Measurements from ENCODE around the gene PCBD2. TPM values are rescaled to one million over a fixed set of nuclear protein-coding genes. Genes with fewer than 3 reads are reported as not detected.

Gene PCBD2
- total and polyA plus RNA-seq, 2 donors (not counting 1 experiment from before 2014, with no cell fraction given) = 6.1 to 15.7 TPM

DNA sequence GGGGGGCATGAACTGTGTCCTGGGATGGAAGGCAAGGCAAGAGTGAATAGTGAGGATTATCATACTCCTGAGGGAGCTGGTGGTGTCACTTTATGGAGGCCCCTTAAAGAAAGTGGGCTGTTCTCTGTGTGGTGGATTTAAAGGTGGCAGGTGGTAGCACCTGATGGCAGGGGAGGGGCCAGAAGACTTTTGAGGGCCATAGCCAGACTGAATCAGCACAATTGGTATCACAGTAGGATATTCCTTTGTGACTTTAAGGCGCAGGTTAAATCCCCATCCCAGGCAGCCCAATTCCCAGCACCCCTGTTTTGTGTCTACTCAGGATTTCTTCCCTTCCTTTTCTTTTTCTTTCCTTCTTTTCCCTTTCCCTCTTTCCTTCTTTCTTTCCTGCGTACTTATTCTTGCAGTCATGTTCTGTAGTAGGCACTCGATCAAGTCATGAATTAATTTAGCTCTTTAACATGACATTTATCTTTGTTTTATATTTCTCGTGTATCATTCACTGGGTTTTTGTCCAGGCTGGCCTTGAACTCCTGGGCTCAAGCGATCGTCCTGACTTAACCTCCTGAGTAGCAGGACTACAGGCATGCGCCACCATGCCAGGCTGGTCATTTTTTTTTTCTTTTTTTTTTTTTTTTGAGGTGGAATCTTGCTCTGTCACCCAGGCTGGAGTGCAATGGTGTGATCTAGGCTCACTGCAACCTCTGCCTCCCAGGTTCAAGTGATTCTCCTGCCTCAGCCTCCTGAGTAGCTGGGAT is 11.0 kb upstream of the PCBD2 start:
- Histone ChIP-seq H3K27ac (ENCODE audit: low read length in 2 of 2) (no peak overlapping the region), H3K4me3 (ENCODE audit: control extremely low read depth in 1 of 5, extremely low read depth in 1 of 5, insufficient read depth in 1 of 5, low read depth in 2 of 5, low read length in 4 of 5) (no peak overlapping the region), H3K27me3 (replicated peaks in 1 of 4; ENCODE audit: control extremely low read depth in 1 of 4, control insufficient read depth in 3 of 4, insufficient read depth in 4 of 4, low read length in 3 of 4) (no peaks in the 10 kb centered on the region), H3K4me1 (ENCODE audit: control insufficient read depth in 2 of 2, insufficient read depth in 2 of 2, low read length in 2 of 2) (no peaks in the 10 kb centered on the region), H3K4me2 (replicated peaks; ENCODE audit: low read depth, low read length, poor library complexity, severe bottlenecking) (no peak overlapping the region), H3K36me3 (replicated peaks in 1 of 2; ENCODE audit: control extremely low read depth in 1 of 2, control insufficient read depth in 1 of 2, extremely low read depth in 1 of 2, insufficient read depth in 2 of 2, low read length in 1 of 2) (peaks cover 10 to 54% of the 10 kb centered on the region in 2 experiments), H3K9me3 (ENCODE audit: control extremely low read depth in 1 of 3, control insufficient read depth in 2 of 3, insufficient read depth in 1 of 3, low read length in 2 of 3) (no peaks in the 10 kb centered on the region), H2AFZ (ENCODE audit: insufficient read depth, low read depth, low read length, poor library complexity, severe bottlenecking) (no peak overlapping the region), H3K79me2 (ENCODE audit: control insufficient read depth, insufficient read depth, low read length) (peaks cover 14% of the 10 kb centered on the region), H4K20me1 (ENCODE audit: control insufficient read depth, insufficient read depth, low read length, poor library complexity, severe bottlenecking) (peaks cover 3% of the 10 kb centered on the region), H3K9ac (ENCODE audit: low read length) (no peak overlapping the region)
- Mint-ChIP-seq H3K4me3 (no peak overlapping the region), H3K4me1 (peaks cover 18% of the 10 kb centered on the region), H3K27me3 (no peaks in the 10 kb centered on the region), H3K27ac (no peak overlapping the region), H3K9me3 (ENCODE audit: insufficient read depth) (no peaks in the 10 kb centered on the region)
- intact Hi-C loops (cut with micrococcal nuclease) = no loop called here
- TF ChIP-seq CTCF (IDR thresholded peaks at IDR 0.05) (no peak), EZH2 (IDR thresholded peaks at IDR 0.05; ENCODE audit: borderline replicate concordance, insufficient read depth, low read depth, low read length, poor library complexity, severe bottlenecking) (no peak)
- CTCF ChIA-PET = no interaction called here
- ATAC-seq (ENCODE audit: low read depth) (no peak), DNase-seq (no peak)
- POLR2A ChIA-PET = interaction anchor here (0.6 kb wide), 1 partner anchor 689 kb away, joined by 5 read pairs; no protein-coding TSS in a partner anchor
- 100% methylated on average over 2 of the region's 7 CpGs for WGBS (ENCODE audit: insufficient coverage)

All from B cell (primary cell).